DOHH2 (cell line): ENCODE data around the gene USP1.

ENCODE experiments used
- H3F3A ChIP-seq: fragments of 200-600 bp; sonication (generic), shearing (Covaris generic); 2 replicates; pipeline ENCODE4 v1.6.0; 2016; ENCODE audit warnings: antibody characterized with exemption, mild to moderate bottlenecking; ENCODE audit not compliant: control insufficient read depth, insufficient read depth
- H3K27ac ChIP-seq: fragments of 200-600 bp; sonication (generic); 2 replicates; pipeline ENCODE4 v1.5.1; 2014; ENCODE audit warnings: low read depth, mild to moderate bottlenecking, low read length, moderate library complexity
- H3K27me3 ChIP-seq: fragments of 200-600 bp; sonication (generic); 2 replicates; pipeline ENCODE4 v1.6.1; 2014; ENCODE audit warnings: mild to moderate bottlenecking, low read length, mixed read lengths; ENCODE audit not compliant: control insufficient read depth
- H3K36me3 ChIP-seq: fragments of 200-600 bp; sonication (generic); 2 replicates; pipeline ENCODE4 v1.6.1; 2014; ENCODE audit warnings: mild to moderate bottlenecking, low read length, moderate library complexity, mixed read lengths; ENCODE audit not compliant: control insufficient read depth
- H3K4me1 ChIP-seq: fragments of 200-600 bp; sonication (generic); 2 replicates; pipeline ENCODE4 v1.6.1; 2014; ENCODE audit warnings: mild to moderate bottlenecking, low read length, mixed read lengths; ENCODE audit not compliant: control insufficient read depth
- H3K4me2 ChIP-seq: fragments of 200-600 bp; sonication (generic); 2 replicates; pipeline ENCODE4 v1.6.0; 2014; ENCODE audit warnings: mild to moderate bottlenecking, low read length, moderate library complexity
- H3K4me3 ChIP-seq: fragments of 200-600 bp; sonication (generic); 2 replicates; pipeline ENCODE4 v1.5.1; 2014; ENCODE audit warnings: mild to moderate bottlenecking, low read length, mixed read lengths
- H3K79me2 ChIP-seq: fragments of 200-600 bp; sonication (generic); 2 replicates; pipeline ENCODE4 v1.6.1; 2014; ENCODE audit warnings: mild to moderate bottlenecking, low read length, mixed read lengths; ENCODE audit not compliant: control insufficient read depth
- H3K9me2 ChIP-seq: fragments of 200-600 bp; sonication (generic); replicated peaks from 2 replicates; pipeline ENCODE4 v1.6.1; 2014; ENCODE audit warnings: mild to moderate bottlenecking, low read length, mixed read lengths; ENCODE audit not compliant: control insufficient read depth
- H3K9me3 ChIP-seq: fragments of 200-600 bp; sonication (generic); 2 replicates; pipeline ENCODE4 v1.6.1; 2014; ENCODE audit warnings: antibody characterized with exemption, low read length, mixed read lengths; ENCODE audit not compliant: control insufficient read depth, insufficient read depth
- H4K20me1 ChIP-seq: fragments of 200-600 bp; sonication (generic); 2 replicates; pipeline ENCODE4 v1.6.0; 2014; ENCODE audit warnings: low read depth, mild to moderate bottlenecking, antibody characterized with exemption, low read length, moderate library complexity; ENCODE audit not compliant: control insufficient read depth, insufficient read depth
- EZH2phosphoT487 ChIP-seq: fragments of 200-600 bp; sonication (generic); IDR thresholded peaks from 2 replicates; pipeline ENCODE4 v1.6.1; 2017; ENCODE audit warnings: borderline replicate concordance, mild to moderate bottlenecking, antibody characterized with exemption, low read length, moderate library complexity, mixed read lengths
- TF ChIP-seq, protein P1 (sequence below): fragments of 200-600 bp; sonication (generic); IDR thresholded peaks from one replicate; pipeline ENCODE4 v1.5.1; 2014; ENCODE audit warnings: antibody characterized with exemption, mild to moderate bottlenecking, low read depth, low read length; ENCODE audit not compliant: poor library complexity, severe bottlenecking

The USP1 gene

DNA sequence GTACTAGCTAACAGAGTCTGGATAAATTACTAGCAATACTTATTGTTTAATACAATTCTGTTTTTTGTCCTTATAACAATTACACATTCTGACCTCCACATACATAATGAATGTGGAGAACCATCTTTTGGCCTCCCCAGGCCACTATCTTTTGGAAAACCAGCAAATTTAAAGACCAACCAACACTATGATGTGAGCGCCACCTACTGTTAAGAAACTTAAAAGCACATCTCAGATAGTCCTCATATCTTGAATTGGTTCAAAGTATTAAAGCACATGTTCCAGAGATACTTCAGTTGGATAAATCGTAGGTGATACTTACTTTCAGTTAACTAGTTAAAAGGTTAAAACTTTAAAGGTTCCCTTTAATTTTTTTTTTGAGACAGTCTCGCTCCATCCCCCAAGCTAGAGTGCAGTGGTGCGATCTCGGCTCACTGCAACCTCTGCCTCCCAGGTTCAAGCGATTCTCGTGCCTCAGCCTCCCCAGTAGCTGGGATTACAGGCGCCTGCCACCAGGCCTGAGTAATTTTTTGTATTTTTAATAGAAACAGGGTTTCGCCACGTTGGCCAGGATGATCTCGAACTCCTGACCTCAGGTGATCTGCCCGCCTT lies 29.3 kb upstream of the USP1 start:
- H4K20me1 ChIP-seq = no peaks in the 10 kb centered on the region
- H3K27ac ChIP-seq = no peak overlapping the region
- H3K79me2 ChIP-seq = no peaks in the 10 kb centered on the region
- H3K9me3 ChIP-seq = no peaks in the 10 kb centered on the region
- H3F3A ChIP-seq = no peaks in the 10 kb centered on the region
- H3K4me3 ChIP-seq = no peak overlapping the region
- H3K9me2 ChIP-seq = no peaks in the 10 kb centered on the region
- no peaks in the 10 kb centered on the region for H3K36me3 ChIP-seq
- H3K4me1 ChIP-seq = no peaks in the 10 kb centered on the region
- no peaks in the 10 kb centered on the region for H3K27me3 ChIP-seq
- no peak overlapping the region for H3K4me2 ChIP-seq
- no peak for TF ChIP-seq EZH2phosphoT487
- TF ChIP-seq, protein P1, sequence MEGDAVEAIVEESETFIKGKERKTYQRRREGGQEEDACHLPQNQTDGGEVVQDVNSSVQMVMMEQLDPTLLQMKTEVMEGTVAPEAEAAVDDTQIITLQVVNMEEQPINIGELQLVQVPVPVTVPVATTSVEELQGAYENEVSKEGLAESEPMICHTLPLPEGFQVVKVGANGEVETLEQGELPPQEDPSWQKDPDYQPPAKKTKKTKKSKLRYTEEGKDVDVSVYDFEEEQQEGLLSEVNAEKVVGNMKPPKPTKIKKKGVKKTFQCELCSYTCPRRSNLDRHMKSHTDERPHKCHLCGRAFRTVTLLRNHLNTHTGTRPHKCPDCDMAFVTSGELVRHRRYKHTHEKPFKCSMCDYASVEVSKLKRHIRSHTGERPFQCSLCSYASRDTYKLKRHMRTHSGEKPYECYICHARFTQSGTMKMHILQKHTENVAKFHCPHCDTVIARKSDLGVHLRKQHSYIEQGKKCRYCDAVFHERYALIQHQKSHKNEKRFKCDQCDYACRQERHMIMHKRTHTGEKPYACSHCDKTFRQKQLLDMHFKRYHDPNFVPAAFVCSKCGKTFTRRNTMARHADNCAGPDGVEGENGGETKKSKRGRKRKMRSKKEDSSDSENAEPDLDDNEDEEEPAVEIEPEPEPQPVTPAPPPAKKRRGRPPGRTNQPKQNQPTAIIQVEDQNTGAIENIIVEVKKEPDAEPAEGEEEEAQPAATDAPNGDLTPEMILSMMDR = peak; percentile 85

GRCh38 chr1:62415687-62416086 lies 21.2 kb upstream of the USP1 start:
- no peak for TF ChIP-seq EZH2phosphoT487
- TF ChIP-seq, protein P1 = no peak

DNA sequence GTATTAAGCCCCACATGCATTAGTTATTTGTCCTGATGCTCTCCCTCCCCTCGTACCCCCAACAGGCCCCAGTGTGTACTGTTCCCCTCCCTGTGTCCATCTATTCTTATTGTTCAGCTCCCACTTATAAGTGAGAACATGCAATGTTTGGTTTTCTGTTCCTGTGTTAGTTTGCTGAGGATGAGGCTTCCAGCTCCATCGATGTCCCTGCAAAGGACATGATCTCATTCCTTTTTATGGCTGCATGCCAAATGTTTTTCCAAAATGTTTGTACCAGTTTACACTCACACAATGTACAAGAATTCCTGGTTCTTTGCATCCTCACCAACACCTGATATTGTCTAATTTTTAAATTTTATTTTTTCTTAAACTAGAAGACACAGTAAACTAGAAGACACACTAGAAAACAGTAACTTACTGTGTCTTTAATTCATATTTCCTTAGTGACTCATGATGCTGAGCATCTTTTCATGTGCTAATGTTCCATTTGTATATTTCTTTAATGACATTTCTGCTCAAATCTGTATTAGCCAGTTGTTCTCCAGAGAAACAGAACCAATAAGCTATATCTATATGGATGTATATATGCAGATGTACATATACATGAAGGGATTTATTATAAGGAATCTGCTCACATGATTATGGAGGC lies 19.4 kb upstream of the USP1 start:
- Histone ChIP-seq H3K36me3 (no peaks in the 10 kb centered on the region), H3K9me3 (no peaks in the 10 kb centered on the region), H3K27ac (no peak overlapping the region), H3K27me3 (no peaks in the 10 kb centered on the region), H3K79me2 (no peaks in the 10 kb centered on the region), H3K9me2 (no peaks in the 10 kb centered on the region), H4K20me1 (no peaks in the 10 kb centered on the region), H3F3A (no peaks in the 10 kb centered on the region), H3K4me3 (no peak overlapping the region), H3K4me2 (no peak overlapping the region), H3K4me1 (peaks cover 12% of the 10 kb centered on the region)
- TF ChIP-seq, protein P1 = no peak
- TF ChIP-seq EZH2phosphoT487 = no peak

More at GRCh38 chr1:62415687-62416086, 21.2 kb upstream of the USP1 start:
- H4K20me1 ChIP-seq = no peaks in the 10 kb centered on the region
- peaks cover 12% of the 10 kb centered on the region for H3K4me1 ChIP-seq
- no peak overlapping the region for H3K4me2 ChIP-seq
- H3K9me3 ChIP-seq = no peaks in the 10 kb centered on the region
- no peaks in the 10 kb centered on the region for H3K9me2 ChIP-seq
- H3K79me2 ChIP-seq = no peaks in the 10 kb centered on the region
- no peaks in the 10 kb centered on the region for H3K27me3 ChIP-seq
- no peaks in the 10 kb centered on the region for H3K36me3 ChIP-seq
- no peak overlapping the region for H3K27ac ChIP-seq
- H3F3A ChIP-seq = no peaks in the 10 kb centered on the region
- H3K4me3 ChIP-seq = no peak overlapping the region
